Lower leg skin (tissue), 4 donors: ENCODE data around the gene REG1B. TPM values are rescaled to one million over a fixed set of nuclear protein-coding genes. Genes with fewer than 3 reads are reported as not detected.

Source experiments
- DNase-seq, 2 donors: peaks; one replicate each; pipeline ENCODE4 v3.0.0-alpha.2; 2019; ENCODE audit warnings: low spot score in 2 of 2
- H3K4me3 ChIP-seq: fragments of 200-600 bp; sonication (generic); 2 replicates; pipeline ENCODE4 v1.5.1; 2017; ENCODE audit warnings: mild to moderate bottlenecking, low read depth; ENCODE audit not compliant: poor library complexity, severe bottlenecking
- POLR2A ChIP-seq, 2 donors: fragments of 450-650 bp; IDR thresholded peaks; one replicate each; pipeline ENCODE4 v1.6.1; 2016 to 2017; ENCODE audit warnings: antibody characterized with exemption in 2 of 2, mild to moderate bottlenecking in 1 of 2, moderate library complexity in 1 of 2
- WGBS, 2 donors: methylation state at CpG; one replicate each; pipeline ENCODE4 v1.1.5; 2018; 5-methylcytosine and 5-hydroxymethylcytosine counted together
- intact Hi-C: fragments of 100-400 bp; cut with DNase I; formaldehyde crosslinking; loops from one replicate; pipeline ENCODE4 v1.15.0; 2023; ENCODE audit warnings: low total_unique reads
- total RNA-seq, 4 donors: library from RNA; depleted of rRNA; stranded (reverse); fragments of >200 nt; gene quantifications; one replicate each; pipeline ENCODE4 v1.1.0, GENCODE V29; 2016
- TF ChIP-seq, protein P1 (sequence below), 3 donors: fragments of 450-650 bp; IDR thresholded peaks; one replicate each; pipeline ENCODE4 v1.5.1; 2016; ENCODE audit warnings: antibody characterized with exemption in 3 of 3, mild to moderate bottlenecking in 3 of 3, moderate library complexity in 2 of 3

The REG1B gene
- total RNA-seq, 4 donors from 2014 or later: not detected

DNA sequence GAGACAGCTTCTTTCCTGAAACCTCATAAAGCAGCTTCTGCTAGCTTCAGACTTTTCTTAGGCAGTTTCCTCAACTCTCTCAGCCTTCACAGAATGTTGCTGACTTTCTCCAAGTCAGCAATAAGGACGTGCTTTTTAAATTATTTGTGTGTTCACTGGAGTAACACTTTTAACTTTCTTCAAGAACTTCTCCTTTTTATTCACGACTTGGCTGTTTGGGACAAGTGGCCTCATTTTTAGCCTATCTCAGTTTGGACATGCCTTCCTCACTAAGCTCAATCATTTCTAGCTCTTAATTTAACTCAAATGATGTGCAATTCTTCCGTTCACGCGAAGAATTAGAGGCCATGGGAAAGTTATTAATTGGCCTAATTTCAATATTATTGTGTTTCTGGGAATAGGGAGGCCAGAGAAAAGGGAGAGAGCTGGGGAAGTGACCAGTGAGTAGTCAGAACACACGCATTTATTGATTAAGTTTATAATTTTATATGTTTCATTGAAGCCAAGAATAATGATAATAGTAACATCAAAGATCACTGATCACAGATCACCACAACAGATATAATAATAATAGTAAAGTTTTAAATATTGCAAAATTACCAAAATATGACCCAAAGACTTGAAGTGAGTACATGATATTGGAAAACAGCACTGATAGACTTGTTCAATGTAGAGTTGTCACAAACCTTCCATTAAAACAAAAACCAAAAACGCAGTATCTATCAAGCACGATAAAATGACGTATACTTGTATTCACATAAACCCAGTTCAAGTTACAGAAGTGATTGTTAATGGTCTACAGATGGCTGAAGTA, 37.3 kb upstream of the REG1B start:
- intact Hi-C loops: no loop called here
- no peak overlapping the region for H3K4me3 ChIP-seq
- TF ChIP-seq, protein P1, sequence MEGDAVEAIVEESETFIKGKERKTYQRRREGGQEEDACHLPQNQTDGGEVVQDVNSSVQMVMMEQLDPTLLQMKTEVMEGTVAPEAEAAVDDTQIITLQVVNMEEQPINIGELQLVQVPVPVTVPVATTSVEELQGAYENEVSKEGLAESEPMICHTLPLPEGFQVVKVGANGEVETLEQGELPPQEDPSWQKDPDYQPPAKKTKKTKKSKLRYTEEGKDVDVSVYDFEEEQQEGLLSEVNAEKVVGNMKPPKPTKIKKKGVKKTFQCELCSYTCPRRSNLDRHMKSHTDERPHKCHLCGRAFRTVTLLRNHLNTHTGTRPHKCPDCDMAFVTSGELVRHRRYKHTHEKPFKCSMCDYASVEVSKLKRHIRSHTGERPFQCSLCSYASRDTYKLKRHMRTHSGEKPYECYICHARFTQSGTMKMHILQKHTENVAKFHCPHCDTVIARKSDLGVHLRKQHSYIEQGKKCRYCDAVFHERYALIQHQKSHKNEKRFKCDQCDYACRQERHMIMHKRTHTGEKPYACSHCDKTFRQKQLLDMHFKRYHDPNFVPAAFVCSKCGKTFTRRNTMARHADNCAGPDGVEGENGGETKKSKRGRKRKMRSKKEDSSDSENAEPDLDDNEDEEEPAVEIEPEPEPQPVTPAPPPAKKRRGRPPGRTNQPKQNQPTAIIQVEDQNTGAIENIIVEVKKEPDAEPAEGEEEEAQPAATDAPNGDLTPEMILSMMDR (IDR thresholded peaks at IDR 0.05): no peak
- no peak for TF ChIP-seq POLR2A (IDR thresholded peaks at IDR 0.05)
- WGBS, 2 donors: 69 to 70% methylated on average over 9 of the region's 9 CpGs
- DNase-seq: no peak

DNA sequence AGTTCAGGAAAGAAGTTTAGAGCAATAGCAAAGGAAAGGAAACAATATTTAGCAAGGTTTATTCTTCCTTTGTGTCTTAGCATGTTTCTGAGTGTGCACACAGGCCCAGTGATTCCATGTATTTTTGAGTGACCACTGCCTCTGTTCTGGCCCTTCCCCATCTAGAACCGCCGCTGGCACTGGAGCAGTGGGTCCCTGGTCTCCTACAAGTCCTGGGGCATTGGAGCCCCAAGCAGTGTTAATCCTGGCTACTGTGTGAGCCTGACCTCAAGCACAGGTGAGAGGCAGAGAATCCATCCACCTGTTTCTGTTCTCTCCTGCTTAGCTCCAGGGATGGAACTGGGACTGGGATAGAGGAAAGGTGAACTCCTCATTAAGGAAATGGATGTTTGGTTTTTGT, 34.9 kb upstream of the REG1B start:
- H3K4me3 ChIP-seq: no peak overlapping the region
- no peak for TF ChIP-seq POLR2A (IDR thresholded peaks at IDR 0.05)
- TF ChIP-seq, protein P1 (IDR thresholded peaks at IDR 0.05): no peak
- DNase-seq: no peak
- WGBS, 2 donors: 91 to 93% methylated on average over 2 of the region's 2 CpGs
- intact Hi-C loops: no loop called here

DNA sequence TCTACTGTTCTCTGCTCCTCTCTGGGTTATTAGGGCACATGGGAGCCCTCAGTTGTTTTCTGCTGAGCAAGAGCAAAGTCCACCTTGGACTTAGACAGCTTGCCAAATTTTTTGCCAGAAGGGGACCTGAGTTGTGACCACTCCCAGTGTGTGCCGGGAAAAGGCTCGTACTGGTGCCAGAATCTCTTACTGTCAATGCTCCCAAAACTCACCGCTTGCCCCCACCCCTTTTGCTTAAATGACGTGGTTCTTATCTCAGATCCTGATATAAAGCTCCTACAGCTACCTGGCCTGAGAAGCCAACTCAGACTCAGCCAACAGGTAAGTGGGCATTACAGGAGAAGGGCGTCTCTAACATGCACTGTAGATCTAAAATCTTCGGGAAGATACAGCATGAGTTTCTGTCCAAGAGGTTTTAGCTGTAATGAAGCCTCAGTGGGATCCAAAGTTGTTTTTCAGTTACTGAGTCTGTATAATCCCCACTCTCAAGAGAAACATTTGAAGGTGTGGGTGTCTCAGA, 32.5 kb upstream of the REG1B start, which contains the start of gene REG1A:
Gene REG1A (plus strand): TSS at position 295 of the 520 bp plus-strand sequence. CDS start 374 bp downstream, outside the sequence.
- no peak within 1 kb of the TSS for H3K4me3 ChIP-seq
- WGBS, 2 donors: 65 to 92% methylated on average over 6 of the region's 6 CpGs
- intact Hi-C loops: no loop called here
- DNase-seq: no peak
- TF ChIP-seq POLR2A (IDR thresholded peaks at IDR 0.05): no peak
- TF ChIP-seq, protein P1 (IDR thresholded peaks at IDR 0.05): no peak

DNA sequence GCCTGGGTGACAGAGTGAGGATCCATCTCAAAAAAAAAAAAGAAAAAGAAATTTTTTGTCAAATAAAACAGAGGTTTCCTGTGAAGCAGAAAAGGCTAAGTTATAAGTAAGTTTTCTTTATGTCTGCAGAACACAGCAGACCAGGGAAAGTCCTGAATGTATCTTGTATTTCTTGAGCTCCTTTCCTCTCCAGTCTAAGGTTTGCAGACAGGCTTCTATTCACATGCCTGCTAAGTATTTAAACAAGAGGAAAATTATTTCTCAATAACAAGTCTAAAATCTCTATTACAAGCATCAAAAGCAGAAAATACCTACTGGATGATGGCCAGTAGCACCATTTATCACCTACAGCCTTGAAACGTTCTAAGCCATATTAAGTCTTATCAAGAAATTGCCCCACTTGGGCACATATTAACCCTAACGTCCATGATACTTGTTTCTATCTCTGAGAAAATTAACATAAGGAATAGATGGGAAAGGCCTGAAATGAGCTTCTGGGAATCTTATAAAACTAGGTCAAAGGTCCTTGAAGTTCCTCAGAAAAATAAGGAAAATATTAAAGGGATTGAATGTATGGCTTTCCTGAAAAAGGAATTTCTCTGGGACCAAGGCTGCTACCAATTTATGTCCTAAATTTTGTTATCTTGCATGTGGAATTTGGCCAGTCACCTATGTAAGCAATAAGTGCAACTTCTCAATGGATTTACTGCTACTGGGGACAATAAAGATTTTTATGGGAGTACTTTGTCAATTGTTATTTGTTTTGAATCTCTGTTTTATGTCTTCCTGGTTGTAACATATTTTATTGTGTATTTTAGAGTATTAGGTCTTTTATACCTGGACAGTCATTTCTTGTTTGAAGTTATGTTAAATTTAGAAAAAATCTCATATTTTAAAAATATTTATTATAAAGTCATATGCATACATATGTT, 29.5 kb upstream of the REG1B start:
- TF ChIP-seq POLR2A (IDR thresholded peaks at IDR 0.05): no peak
- TF ChIP-seq, protein P1 (IDR thresholded peaks at IDR 0.05): no peak
- intact Hi-C loops: no loop called here
- DNase-seq: no peak
- no peak overlapping the region for H3K4me3 ChIP-seq
- 53 to 65% methylated on average over 2 of the region's 2 CpGs for WGBS, 2 donors

DNA sequence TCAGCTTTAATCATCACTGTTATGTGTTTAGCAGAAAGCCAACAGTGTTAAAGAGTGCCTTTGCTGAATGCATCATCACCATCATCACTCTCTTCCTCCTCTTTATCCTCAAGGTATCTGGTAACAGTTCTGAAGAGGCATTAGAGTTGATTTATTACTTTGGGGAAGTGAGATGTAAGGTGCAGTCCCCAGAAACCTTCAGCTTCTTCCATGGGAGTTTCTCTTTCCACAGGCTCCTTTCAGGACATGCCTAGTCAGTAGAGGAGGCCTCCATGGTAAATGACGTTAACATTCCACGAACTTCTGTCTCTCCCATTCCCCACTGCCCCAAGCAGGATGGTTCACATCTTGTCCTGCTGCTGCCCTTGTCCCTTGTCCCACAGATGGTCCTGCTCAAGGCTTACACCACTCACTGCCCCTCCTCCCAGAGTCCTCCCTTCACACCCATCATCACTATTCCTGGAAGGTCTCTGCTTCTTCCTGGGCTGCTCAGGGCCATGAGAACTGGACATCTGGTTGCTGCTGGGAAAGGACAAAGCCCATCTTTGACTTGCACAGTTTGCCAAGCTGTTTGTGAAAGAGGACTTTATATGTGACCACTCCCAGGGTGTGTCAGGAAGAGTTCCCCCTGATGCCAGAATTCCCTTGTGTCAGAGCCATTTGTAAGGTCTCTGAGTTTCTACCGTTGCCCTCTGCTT, 27.2 kb upstream of the REG1B start:
- no peak overlapping the region for H3K4me3 ChIP-seq
- DNase-seq: no peak
- intact Hi-C loops: no loop called here
- no peak for TF ChIP-seq POLR2A (IDR thresholded peaks at IDR 0.05)
- TF ChIP-seq, protein P1 (IDR thresholded peaks at IDR 0.05): no peak
- 54 to 74% methylated on average over 3 of the region's 3 CpGs for WGBS, 2 donors
